Endometrial microvascular endothelial cells (primary cell): Measurements from ENCODE around the gene TJP2. TPM values are rescaled to one million over a fixed set of nuclear protein-coding genes. Genes with fewer than 3 reads are reported as not detected.

Source experiments
- in situ Hi-C: cut with HindIII; loops from 2 replicates; pipeline ENCODE4 v1.10.0; 2017; ENCODE audit warnings: low sequenced_read_pairs, low pct_unique_long_range_greater_than_20kb; ENCODE audit errors: inconsistent ontology term
- total RNA-seq: library from RNA; depleted of rRNA; stranded (reverse); fragments of >200 nt; gene quantifications from one replicate; pipeline ENCODE4 v1.2.3, GENCODE V29; 2015; ENCODE audit errors: inconsistent ontology term

The TJP2 gene
- total RNA-seq, 1 donor from 2014 or later, result 279 TPM

DNA sequence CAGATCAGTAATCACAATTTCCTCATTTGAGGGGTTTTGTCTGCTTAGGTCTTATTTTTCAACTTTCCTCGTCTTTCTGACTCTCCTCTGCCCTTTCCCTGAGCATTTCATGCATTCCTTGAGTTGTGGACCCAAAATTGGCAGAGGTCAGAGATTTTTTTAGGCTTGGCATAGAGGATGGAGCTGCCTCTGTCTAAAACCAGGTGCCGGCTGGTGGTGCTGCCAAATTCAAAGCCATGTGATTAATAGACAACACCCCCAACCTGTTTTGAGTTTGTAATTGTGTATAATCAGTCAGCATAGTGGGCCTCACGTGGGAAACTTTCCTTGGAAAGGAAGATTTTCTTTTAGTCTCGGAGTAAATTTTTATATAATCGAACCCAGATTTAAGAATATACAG, 39.6 kb downstream of the TJP2 start:
- in situ Hi-C loops, result no loop called here

DNA sequence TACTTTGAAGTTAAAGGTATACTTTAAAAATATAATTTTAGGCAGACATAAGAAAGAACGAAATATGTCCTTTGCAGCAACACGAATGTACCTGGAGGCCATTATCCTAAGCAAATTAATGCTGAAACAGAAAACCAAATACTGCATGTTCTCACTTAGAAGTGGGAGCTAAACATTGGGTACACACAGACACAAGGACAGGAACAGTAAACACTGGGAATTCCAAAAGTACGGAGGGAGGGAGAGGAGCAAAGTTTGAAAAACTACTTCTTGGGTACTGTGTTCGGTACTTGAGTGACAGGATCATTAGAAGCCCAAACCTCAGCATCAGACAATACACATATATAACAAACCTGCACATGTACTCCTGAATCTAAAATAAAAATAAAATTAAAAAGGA, 40.9 kb downstream of the TJP2 start:
- in situ Hi-C loops, result no loop called here

- in situ Hi-C loops, result no loop called here
Observed at GRCh38 chr9:69215774-69216485, 41.9 kb downstream of the TJP2 start.

GRCh38 chr9:69218166-69218565, 44.1 kb downstream of the TJP2 start:
- in situ Hi-C loops, result no loop called here

DNA sequence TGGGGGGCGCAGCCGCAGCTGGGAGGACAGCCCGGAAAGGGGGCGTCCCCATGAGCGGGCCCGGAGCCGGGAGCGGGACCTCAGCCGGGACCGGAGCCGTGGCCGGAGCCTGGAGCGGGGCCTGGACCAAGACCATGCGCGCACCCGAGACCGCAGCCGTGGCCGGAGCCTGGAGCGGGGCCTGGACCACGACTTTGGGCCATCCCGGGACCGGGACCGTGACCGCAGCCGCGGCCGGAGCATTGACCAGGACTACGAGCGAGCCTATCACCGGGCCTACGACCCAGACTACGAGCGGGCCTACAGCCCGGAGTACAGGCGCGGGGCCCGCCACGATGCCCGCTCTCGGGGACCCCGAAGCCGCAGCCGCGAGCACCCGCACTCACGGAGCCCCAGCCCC, 47.0 kb downstream of the TJP2 start:
- in situ Hi-C loops, result no loop called here

GRCh38 chr9:69222970-69223369, 48.9 kb downstream of the TJP2 start:
- in situ Hi-C loops, result no loop called here

DNA sequence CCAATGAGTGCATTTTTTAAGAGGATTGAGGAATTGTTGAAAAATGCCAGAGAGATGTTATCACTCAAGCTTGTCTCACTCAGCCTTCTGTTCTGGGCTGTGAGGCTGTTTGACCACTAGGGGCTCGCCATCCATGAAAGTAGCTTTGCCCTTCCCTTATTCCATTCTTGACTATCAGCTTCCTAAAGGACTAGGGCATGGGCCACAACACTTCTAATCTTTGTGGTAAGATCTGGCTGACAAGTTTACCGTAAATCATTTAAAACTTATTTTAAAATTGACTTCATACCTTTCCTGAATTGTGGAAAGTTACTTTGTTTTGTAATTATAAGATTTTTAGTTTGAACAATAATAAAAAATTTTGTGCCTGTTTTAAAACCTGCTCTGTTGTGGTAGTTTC, 49.5 kb downstream of the TJP2 start:
- in situ Hi-C loops, result no loop called here

DNA sequence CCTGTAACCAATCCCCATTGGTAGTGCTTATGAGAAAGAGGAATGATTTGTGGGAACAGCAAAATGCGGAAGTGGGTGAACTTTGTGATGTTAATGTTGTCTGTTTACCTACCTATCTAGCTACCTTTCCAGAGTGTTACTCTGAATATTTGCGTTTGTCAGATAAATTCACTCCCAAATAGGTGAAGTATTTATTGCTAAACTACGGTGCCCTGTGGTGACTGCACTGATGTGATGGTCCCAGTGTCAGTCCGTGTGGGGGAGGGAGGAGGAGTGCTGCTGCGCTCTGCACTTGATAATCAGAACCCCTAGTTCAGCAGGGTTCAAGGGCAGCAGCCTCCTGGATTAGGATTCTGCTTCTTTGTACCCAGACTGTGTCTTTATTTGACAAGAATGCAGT, 55.3 kb downstream of the TJP2 start:
- in situ Hi-C loops, result no loop called here

DNA sequence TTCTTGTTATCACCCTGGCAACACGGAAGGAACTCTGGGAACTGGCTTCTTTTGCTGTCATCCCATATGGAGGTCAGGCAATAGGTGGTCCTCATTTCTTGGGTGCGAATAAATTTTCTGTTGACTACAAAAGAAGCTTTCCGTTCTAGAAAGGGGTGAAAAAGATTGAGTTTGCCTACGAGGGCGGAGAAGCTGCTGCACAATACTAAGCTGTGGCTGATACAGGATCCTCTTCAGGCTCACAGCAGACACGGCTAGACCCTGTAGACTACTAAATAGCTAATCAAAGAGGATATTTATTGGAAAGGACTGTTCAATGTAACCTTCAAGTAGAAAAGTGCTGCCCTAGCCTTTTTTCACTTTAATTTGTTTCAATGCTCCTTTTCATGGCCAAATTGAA, 58.1 kb downstream of the TJP2 start:
- in situ Hi-C loops, result no loop called here

- in situ Hi-C loops, result no loop called here
Observed at GRCh38 chr9:69234683-69235082, 60.6 kb downstream of the TJP2 start.

DNA sequence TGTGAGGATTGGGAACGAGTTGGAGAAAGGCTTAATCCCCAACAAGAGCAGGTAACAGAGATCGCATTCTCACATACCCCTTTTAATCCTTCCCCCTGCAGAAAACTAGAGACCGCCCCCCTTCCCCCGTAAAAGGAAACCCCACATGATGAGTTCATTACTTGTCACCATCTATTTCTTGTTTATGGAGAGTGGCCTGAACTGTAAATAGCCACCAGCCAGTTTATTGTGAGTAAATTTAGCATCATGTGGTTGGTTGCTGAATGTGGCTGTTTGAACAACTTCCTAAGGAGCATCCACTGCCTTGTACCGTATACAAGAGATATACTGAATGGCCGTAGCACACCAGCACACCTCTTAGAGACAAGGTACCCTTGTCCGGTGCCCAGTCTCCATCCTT, 62.1 kb downstream of the TJP2 start:
- in situ Hi-C loops, result no loop called here

- in situ Hi-C loops, result no loop called here
Observed at GRCh38 chr9:69237702-69238295, 63.7 kb downstream of the TJP2 start.

GRCh38 chr9:69243116-69243515, 69.0 kb downstream of the TJP2 start:
- in situ Hi-C loops, result no loop called here

DNA sequence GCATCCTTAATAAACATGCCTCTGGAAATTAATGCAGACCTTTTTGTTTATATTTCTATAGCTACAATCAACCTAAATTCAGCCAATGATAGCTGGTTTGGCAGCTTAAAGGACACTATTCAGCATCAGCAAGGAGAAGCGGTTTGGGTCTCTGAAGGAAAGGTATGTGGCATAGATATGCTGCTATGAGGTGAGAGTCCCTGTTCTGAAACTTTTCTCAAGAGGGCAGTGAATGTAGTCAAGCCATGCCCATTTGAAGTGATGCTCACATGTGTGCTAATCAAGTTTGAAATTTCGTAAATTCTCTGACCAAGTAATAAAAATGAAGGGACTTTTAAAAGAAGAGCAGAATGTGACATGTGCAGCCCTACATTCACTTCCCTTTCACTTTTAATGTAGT, 72.6 kb downstream of the TJP2 start:
- in situ Hi-C loops, result no loop called here

- in situ Hi-C loops, result no loop called here
Observed at GRCh38 chr9:69248005-69248404, 73.9 kb downstream of the TJP2 start.

GRCh38 chr9:69249337-69249736, 75.3 kb downstream of the TJP2 start:
- in situ Hi-C loops, result no loop called here

DNA sequence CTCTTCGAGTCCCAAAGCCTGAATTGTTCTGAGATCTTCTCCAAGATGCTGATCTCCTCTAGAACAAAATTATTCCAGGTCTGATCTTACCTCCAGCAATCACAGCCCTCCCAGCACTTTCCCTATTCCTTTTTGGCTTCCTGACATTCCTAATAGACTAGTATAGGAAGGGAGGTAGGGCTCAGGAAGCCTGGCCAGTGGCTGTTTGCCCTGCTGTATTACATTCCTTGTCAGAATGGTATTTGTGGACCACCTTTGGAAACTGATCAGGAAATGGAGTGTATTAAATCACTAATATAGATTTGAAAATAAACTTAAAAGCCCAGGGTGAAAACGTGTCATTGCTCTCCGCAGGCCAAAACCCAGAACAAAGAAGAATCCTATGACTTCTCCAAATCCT, 76.6 kb downstream of the TJP2 start:
- in situ Hi-C loops, result no loop called here

DNA sequence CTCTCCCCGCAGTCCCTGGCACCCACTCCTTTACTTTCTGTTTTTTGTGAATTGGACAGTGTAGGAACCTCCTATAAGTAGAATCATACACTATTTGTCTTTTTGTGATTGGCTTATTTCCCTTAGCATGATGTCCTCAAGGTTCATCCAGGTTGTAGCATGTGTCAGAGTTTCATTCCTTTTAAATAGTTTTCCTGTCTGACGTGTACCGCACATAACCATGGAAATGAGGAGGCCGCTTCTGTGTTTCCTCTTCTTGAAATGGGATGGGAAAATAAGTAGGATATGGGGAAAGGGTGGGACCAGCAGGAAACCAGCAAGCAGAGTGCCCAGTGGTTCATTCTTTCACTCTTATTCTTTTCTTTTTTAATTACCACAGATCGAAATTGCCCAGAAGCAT, 78.4 kb downstream of the TJP2 start:
- in situ Hi-C loops, result no loop called here

DNA sequence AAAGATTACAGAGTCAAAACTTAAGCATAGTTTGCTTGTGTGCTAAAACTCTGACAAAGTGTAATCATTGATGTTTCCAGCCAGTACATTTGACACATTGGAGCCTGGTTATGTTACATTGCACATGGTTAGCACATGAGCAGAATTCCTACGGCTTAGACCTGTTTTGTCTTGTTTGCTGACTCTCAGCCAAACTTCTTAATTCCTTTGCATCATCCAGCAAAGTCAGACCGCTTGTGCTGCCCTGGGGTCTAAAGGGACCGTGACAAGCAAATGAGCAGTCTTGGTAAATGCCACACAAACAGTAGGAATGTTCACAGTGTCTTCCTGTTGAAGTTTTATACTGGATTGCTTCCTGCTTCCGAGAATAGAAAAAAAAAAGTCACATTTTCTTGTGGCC, 79.0 kb downstream of the TJP2 start:
- in situ Hi-C loops, result no loop called here

DNA sequence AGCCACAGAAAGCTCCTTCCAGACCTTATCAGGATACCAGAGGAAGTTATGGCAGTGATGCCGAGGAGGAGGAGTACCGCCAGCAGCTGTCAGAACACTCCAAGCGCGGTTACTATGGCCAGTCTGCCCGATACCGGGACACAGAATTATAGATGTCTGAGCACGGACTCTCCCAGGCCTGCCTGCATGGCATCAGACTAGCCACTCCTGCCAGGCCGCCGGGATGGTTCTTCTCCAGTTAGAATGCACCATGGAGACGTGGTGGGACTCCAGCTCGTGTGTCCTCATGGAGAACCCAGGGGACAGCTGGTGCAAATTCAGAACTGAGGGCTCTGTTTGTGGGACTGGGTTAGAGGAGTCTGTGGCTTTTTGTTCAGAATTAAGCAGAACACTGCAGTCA, 80.1 kb downstream of the TJP2 start:
- in situ Hi-C loops, result no loop called here

DNA sequence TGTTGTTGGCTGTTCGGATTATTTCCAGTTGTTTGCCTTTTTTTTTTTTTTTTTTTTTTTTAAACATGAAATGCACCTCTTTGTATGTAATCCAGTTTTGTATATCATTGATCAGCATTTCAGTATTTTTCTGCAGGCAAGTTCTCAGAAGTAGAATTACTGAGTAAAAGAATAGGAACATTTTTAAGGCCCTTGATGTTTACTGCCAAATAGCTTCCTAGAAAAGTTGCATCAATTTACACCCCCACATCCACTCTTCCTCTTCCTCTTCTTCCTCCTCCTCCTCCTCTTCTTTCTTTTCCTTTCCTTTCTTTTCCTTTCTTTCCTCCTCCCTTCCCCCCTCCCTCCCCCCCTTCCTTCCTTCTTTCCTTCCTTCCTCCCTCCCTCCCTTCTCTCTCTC, 81.5 kb downstream of the TJP2 start:
- in situ Hi-C loops, result no loop called here
